Loucy (cell line): ENCODE data around the gene FGGY.

Experiments used
- H2AFZ ChIP-seq: fragments of 200-600 bp; sonication (generic); 2 replicates; pipeline ENCODE4 v1.6.0; 2016; ENCODE audit warnings: antibody characterized with exemption, mild to moderate bottlenecking, low read length, moderate library complexity
- H3F3A ChIP-seq: fragments of 200-600 bp; 2 replicates; pipeline ENCODE4 v1.6.0; 2016; ENCODE audit warnings: antibody characterized with exemption, low read depth, mild to moderate bottlenecking
- H3K27me3 ChIP-seq: fragments of 200-600 bp; sonication (generic); 2 replicates; pipeline ENCODE4 v1.6.1; 2014; ENCODE audit warnings: low read length, mild to moderate bottlenecking; ENCODE audit not compliant: insufficient read depth, poor library complexity, severe bottlenecking
- H3K36me3 ChIP-seq: fragments of 200-600 bp; sonication (generic); 2 replicates; pipeline ENCODE4 v1.6.1; 2016; ENCODE audit warnings: low read length; ENCODE audit not compliant: insufficient read depth
- H3K4me1 ChIP-seq: fragments of 200-600 bp; sonication (generic); 2 replicates; pipeline ENCODE4 v1.5.1; 2014; ENCODE audit warnings: low read length, mild to moderate bottlenecking; ENCODE audit not compliant: insufficient read depth, poor library complexity, severe bottlenecking
- H3K4me2 ChIP-seq: fragments of 200-600 bp; sonication (generic); 2 replicates; pipeline ENCODE4 v1.6.0; 2014; ENCODE audit warnings: antibody characterized with exemption, low read length, low read depth, mild to moderate bottlenecking; ENCODE audit not compliant: poor library complexity, severe bottlenecking
- H3K4me3 ChIP-seq: fragments of 200-600 bp; sonication (generic); 2 replicates; pipeline ENCODE4 v1.5.1; 2014; ENCODE audit warnings: low read length, mild to moderate bottlenecking, mixed read lengths; ENCODE audit not compliant: poor library complexity, severe bottlenecking
- H3K79me2 ChIP-seq: fragments of 200-600 bp; sonication (generic); 2 replicates; pipeline ENCODE4 v1.6.1; 2014; ENCODE audit warnings: low read length; ENCODE audit not compliant: insufficient read depth
- H3K9ac ChIP-seq: fragments of 200-600 bp; sonication (generic); 2 replicates; pipeline ENCODE4 v1.6.0; 2014; ENCODE audit warnings: mild to moderate bottlenecking, low read depth, low read length, moderate library complexity; ENCODE audit not compliant: poor library complexity, severe bottlenecking
- H3K9me2 ChIP-seq: fragments of 200-600 bp; sonication (generic); replicated peaks from 2 replicates; pipeline ENCODE4 v1.6.1; 2016; ENCODE audit warnings: low read depth, low read length, mixed read lengths
- H3K9me3 ChIP-seq: fragments of 200-600 bp; sonication (generic); 2 replicates; pipeline ENCODE4 v1.6.1; 2014; ENCODE audit warnings: mild to moderate bottlenecking, antibody characterized with exemption, low read length, low read depth; ENCODE audit not compliant: insufficient read depth
- H4K20me1 ChIP-seq: fragments of 200-600 bp; sonication (generic); 2 replicates; pipeline ENCODE4 v1.6.0; 2014; ENCODE audit warnings: antibody characterized with exemption, low read length, mild to moderate bottlenecking; ENCODE audit not compliant: insufficient read depth, poor library complexity, severe bottlenecking
- EZH2phosphoT487 ChIP-seq: fragments of 200-600 bp; IDR thresholded peaks from 2 replicates; pipeline ENCODE4 v1.6.1; 2018; ENCODE audit warnings: antibody characterized with exemption, mild to moderate bottlenecking, moderate library complexity, borderline replicate concordance
- TF ChIP-seq, protein P1 (sequence below): fragments of 200-600 bp; sonication (generic); conservative IDR thresholded peaks from 2 replicates; pipeline ENCODE4 v1.5.1; 2014; ENCODE audit warnings: mild to moderate bottlenecking, antibody characterized with exemption, low read length

FGGY gene

DNA sequence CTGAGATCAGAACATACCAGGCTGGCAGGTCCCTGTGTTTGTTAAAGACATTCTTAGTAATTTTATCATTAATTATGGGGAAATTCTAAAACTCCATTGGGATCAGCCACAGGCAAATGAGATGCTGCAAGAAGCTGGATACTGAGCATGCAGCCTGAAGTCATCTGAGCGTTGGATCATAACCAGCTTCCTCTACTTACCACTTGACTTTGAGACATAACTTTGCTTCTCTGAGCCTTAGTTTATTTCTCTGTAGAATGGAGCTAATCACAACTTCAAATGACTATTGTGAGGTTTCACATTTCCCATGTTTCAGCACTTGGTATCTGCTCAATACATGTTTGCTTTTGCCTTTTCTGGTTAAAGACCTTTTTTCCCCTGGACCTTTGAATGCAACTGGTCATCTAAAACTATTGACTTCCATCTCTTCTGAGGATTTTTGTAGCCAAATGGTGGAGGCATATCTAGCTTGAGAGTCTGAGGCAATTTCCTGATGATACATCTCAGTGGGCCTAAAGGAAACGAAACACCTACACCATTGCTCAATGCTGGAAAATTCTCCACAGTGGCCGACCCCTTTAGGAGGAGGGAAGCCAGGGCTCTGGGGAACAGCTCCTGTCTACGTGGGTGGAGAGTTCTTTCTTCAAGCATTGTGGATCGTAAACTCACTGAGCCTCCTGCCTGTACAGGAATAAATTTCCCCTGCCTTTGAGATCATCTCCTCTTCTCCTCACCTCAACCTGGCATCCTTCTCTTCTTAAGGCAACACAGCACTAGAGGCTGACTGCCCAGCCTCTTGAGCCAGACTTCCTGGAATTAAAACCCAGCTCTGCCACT, 408.8 kb downstream of the FGGY start:
- no peaks in the 10 kb centered on the region for H3K36me3 ChIP-seq
- no peaks in the 10 kb centered on the region for H3K4me1 ChIP-seq
- no peak overlapping the region for H2AFZ ChIP-seq
- H3K9me3 ChIP-seq, result no peaks in the 10 kb centered on the region
- no peak overlapping the region for H3K4me2 ChIP-seq
- no peak overlapping the region for H3K4me3 ChIP-seq
- H3F3A ChIP-seq, result no peaks in the 10 kb centered on the region
- H3K27me3 ChIP-seq, result no peaks in the 10 kb centered on the region
- H3K79me2 ChIP-seq, result no peaks in the 10 kb centered on the region
- H4K20me1 ChIP-seq, result no peaks in the 10 kb centered on the region
- H3K9me2 ChIP-seq, result no peaks in the 10 kb centered on the region
- TF ChIP-seq, protein P1, sequence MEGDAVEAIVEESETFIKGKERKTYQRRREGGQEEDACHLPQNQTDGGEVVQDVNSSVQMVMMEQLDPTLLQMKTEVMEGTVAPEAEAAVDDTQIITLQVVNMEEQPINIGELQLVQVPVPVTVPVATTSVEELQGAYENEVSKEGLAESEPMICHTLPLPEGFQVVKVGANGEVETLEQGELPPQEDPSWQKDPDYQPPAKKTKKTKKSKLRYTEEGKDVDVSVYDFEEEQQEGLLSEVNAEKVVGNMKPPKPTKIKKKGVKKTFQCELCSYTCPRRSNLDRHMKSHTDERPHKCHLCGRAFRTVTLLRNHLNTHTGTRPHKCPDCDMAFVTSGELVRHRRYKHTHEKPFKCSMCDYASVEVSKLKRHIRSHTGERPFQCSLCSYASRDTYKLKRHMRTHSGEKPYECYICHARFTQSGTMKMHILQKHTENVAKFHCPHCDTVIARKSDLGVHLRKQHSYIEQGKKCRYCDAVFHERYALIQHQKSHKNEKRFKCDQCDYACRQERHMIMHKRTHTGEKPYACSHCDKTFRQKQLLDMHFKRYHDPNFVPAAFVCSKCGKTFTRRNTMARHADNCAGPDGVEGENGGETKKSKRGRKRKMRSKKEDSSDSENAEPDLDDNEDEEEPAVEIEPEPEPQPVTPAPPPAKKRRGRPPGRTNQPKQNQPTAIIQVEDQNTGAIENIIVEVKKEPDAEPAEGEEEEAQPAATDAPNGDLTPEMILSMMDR, result no peak
- H3K9ac ChIP-seq, result no peak overlapping the region

- H3K27me3 ChIP-seq, result no peaks in the 10 kb centered on the region
- no peak overlapping the region for H3K4me2 ChIP-seq
- no peak overlapping the region for H3K4me3 ChIP-seq
- no peaks in the 10 kb centered on the region for H3K9me2 ChIP-seq
- TF ChIP-seq, protein P1, result no peak
- TF ChIP-seq EZH2phosphoT487, result no peak
- H3K36me3 ChIP-seq, result no peaks in the 10 kb centered on the region
- no peaks in the 10 kb centered on the region for H4K20me1 ChIP-seq
- no peaks in the 10 kb centered on the region for H3K4me1 ChIP-seq
- no peaks in the 10 kb centered on the region for H3F3A ChIP-seq
- no peaks in the 10 kb centered on the region for H3K79me2 ChIP-seq
- H3K9me3 ChIP-seq, result no peaks in the 10 kb centered on the region
- no peak overlapping the region for H3K9ac ChIP-seq
- no peak overlapping the region for H2AFZ ChIP-seq
These were observed 409.4 kb downstream of the FGGY start for GRCh38 chr1:59706303-59706599.

DNA sequence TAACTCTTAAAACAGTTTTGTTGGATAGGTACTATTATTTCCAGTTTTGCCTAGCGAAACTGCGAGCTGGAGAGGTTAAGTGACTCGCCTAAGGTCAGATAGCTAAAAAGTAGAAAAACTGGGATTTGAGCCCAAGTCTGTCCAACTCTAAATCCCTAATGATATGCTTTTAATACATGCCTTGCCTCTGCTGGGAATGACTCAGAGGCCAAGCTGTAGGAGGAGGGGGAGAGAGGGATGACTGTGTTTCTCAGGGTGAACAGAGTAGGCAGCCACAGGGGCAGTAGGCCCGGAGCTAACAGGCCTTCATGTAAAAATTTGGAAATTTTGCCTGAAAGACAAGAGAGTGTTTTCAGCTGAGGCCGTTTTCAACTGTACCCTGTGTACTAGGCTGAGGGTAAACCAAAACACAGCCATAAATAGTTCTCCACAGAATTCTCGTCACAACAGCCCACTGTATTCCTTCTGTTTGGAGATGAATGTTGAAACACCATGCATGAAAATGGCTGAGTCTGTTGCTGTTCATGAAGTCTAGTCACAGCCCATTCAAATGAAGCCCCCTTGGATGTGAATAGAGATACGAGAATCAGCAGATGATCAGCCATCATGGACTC, 410.4 kb downstream of the FGGY start:
- H3K4me2 ChIP-seq, result no peak overlapping the region
- H3K9me2 ChIP-seq, result no peaks in the 10 kb centered on the region
- no peaks in the 10 kb centered on the region for H3F3A ChIP-seq
- H2AFZ ChIP-seq, result no peak overlapping the region
- no peaks in the 10 kb centered on the region for H3K4me1 ChIP-seq
- H3K9me3 ChIP-seq, result no peaks in the 10 kb centered on the region
- H3K27me3 ChIP-seq, result no peaks in the 10 kb centered on the region
- no peak overlapping the region for H3K4me3 ChIP-seq
- TF ChIP-seq, protein P1, result no peak
- TF ChIP-seq EZH2phosphoT487, result no peak
- H3K79me2 ChIP-seq, result no peaks in the 10 kb centered on the region
- H3K36me3 ChIP-seq, result no peaks in the 10 kb centered on the region
- no peaks in the 10 kb centered on the region for H4K20me1 ChIP-seq
- H3K9ac ChIP-seq, result no peak overlapping the region
